CD4-positive, alpha-beta T cell treated with Interleukin-12 subunit alpha and Interleukin-12 subunit beta, for 1 hour (primary cell): ENCODE measurements around the gene RHOB.
"Not testable (repeated sequence)": the region's sequence is repeated elsewhere in the genome, so short reads cannot be mapped to it uniquely, and the experiment has no call there.

Experiments used
- DNase-seq: peaks from one replicate; pipeline ENCODE4 v3.0.0-alpha.2; 2020

Gene RHOB

GRCh38 chr2:20446917-20447436 lies at the start of gene RHOB:
Gene RHOB (plus strand): TSS chr2:20447074. CDS start chr2:20447466, 392 bp downstream.
- peak; percentile 95 for DNase-seq

- no peak for DNase-seq
These were observed 48.9 kb upstream of the RHOB start for GRCh38 chr2:20397811-20398447.

- DNase-seq = no peak
These were observed 47.8 kb upstream of the RHOB start for GRCh38 chr2:20398956-20399567.

DNA sequence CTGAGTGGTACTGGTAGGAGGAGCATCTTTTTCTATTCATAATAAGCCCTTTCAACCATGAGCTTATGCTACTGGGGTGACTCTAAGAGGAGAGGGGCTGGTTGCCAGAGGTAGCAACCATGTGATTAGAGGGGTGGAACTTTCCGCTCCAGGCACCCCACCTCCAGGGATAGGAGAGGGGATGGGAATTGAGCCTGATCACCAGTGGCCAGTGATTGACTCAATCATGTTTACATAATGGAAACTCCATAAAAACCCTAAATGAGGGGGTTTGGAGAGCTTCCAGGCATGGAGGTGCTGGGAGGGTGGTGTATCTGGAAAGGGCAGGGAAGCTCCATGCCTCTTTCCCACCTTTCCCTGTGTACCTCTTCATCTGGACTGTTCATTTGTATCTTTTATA lies 46.6 kb upstream of the RHOB start:
- DNase-seq = no peak

DNA sequence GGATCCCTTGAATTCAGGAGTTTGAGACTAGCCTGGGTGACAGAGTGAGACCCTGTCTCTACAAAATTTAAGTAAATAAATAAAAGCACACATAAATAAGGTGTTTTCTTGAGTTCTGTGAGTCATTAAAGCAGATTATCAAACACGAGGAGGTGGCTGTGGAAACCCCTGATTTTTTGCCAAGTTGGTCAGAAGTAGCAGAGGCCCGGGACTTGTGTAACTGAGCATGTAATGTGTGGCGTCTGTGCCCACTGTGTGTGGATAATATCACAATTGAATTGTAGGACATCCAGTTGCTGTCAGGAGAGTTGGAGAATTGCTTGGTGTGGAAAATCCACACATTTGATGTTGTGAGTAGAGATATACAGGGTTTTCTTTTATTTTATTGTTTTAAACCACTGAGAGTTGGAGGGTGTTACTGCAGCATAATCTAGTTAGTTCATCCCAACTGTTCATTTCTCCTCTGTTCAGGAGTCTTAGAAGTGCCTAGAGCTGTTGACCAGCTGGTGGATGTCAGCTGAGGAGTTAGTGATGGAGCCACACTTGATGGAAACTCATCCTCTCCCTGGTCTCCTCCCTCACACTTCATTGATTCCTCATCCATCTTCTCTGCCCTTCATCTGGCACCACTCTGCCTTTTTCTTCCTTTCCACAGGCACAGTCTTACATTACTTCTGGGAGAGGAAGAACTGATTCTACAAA lies 45.9 kb upstream of the RHOB start:
- DNase-seq = no peak

GRCh38 chr2:20401489-20401835 lies 45.4 kb upstream of the RHOB start:
- no peak for DNase-seq

- no peak for DNase-seq
These were observed 43.0 kb upstream of the RHOB start for GRCh38 chr2:20403774-20404312.

DNA sequence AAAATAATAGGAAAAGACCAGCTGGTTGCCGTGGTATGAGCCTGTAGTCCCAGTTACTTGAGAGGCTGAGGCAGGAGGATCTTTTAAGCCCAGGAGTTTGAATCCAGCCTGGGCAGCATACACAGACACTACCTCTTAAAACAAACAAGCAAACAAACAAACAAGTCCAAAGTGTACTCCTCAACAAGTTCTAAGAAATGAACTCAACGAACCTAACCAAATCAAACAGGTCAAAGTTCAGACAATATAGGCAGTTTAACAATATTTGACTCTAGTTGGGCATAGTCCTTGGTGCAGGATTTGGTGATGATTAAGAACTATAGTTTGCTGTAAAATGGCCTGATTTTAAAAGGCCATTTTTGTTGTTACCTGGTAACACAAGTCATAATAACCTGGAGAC lies 41.9 kb upstream of the RHOB start:
- DNase-seq = no peak

- no peak for DNase-seq
These were observed 37.8 kb upstream of the RHOB start for GRCh38 chr2:20409039-20409438.

GRCh38 chr2:20410556-20411277 lies 36.2 kb upstream of the RHOB start:
- no peak for DNase-seq

- DNase-seq = peak; percentile 72
These were observed 35.4 kb upstream of the RHOB start for GRCh38 chr2:20411361-20411894.

GRCh38 chr2:20414806-20415205 lies 32.1 kb upstream of the RHOB start:
- DNase-seq = no peak

DNA sequence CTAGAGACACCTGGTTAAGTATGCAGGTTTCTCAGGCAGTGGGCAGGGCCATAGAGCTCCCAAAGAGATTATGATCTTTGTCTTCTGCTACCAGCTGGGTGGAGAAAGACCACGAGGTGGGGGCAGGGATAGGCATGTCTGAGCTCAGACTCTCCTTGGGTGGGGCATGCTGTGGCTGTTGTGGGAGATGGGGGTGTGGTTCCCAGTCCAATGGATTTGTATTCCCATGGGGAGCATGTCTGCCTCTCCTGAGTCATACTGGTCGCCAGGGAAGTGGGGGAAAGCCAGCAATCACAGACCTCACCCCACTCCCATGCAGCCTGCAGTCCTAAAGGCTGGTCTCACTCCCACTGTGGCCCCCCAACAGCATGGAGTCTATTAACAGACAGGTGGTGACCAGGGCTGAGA lies 31.4 kb upstream of the RHOB start:
- no peak for DNase-seq

GRCh38 chr2:20416723-20417122 lies 30.2 kb upstream of the RHOB start:
- DNase-seq = no peak

GRCh38 chr2:20417230-20417821 lies 29.5 kb upstream of the RHOB start:
- DNase-seq = not testable (repeated sequence)

DNA sequence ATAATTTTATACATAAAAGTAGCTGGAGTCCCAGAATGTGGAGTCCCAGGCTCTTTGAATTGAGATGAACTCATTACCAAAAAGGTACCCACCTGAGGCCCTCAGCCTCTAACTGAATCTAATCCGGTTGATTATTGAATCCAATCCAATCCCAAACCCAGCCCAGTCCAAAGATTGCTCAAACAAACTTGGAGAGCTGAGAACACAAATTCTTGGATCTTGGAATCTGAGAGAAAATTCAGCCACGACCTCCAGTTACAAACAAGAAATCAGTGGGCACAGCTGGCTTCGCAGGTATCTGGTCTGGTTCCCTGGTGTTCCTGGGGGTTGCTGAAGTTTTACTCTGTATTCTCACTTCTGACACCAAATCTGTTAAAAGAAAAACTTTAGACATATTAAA lies 28.4 kb upstream of the RHOB start:
- DNase-seq = no peak

- no peak for DNase-seq
These were observed 27.8 kb upstream of the RHOB start for GRCh38 chr2:20419007-20419576.

GRCh38 chr2:20419752-20420151 lies 27.1 kb upstream of the RHOB start:
- no peak for DNase-seq

DNA sequence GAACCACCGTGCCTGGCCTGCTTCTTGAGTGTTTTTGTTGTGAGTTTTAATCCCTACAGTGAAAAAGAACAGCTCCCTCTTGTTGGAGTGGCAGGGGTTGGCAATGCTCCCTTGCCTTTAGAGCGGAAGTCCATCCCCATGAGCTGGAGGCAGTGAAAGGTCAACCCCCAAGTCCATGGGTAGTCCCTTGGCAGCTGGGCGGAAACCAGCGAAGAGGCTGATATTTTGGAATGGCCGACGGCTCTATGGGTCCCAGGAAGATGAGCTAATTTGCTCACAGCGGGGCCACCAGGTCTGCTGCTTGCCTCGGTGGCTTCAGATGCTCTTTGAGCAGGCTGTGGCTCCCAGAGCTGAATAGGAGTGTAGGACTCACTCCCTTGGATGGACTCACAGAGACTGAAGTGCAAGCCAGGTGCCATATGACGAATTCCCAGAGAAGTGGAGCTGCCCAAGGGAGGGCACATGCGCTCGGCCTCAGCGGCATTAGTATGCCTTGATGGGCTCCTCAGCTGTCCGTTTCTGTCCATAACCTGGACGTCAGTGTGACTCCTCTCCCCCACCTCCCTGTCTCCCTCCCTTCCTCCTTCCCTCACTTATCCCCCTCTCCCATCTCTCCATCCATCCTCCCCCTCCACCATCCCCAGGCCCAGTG lies 25.4 kb upstream of the RHOB start:
- no peak for DNase-seq

DNA sequence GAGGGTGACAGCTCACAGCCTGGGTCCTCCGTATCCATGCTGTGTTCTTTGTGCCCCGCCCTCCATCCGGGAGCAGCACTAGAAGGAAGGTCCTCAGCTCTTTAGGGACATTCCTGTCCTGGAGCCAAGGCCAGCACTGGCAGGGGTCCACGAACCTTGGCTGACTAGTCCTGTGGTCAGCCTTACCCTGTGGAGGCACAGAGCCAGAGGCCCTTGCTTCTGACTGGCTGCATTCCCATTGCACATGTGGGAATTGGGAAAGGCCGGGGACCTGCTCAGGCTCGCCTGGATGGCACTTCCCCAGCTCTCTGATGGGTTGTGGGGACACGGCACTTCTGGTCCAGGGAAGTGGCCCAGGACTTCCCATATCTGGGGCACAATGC lies 24.9 kb upstream of the RHOB start:
- DNase-seq = no peak

- DNase-seq = peak; percentile 12
These were observed 24.2 kb upstream of the RHOB start for GRCh38 chr2:20422402-20423271.
